ENCODE measurements around the gene ALOX15. TPM values are rescaled to one million over a fixed set of nuclear protein-coding genes. Genes with fewer than 3 reads are reported as not detected.

ALOX15 gene
- total RNA-seq, 4 donors from 2014 or later, result not detected

DNA sequence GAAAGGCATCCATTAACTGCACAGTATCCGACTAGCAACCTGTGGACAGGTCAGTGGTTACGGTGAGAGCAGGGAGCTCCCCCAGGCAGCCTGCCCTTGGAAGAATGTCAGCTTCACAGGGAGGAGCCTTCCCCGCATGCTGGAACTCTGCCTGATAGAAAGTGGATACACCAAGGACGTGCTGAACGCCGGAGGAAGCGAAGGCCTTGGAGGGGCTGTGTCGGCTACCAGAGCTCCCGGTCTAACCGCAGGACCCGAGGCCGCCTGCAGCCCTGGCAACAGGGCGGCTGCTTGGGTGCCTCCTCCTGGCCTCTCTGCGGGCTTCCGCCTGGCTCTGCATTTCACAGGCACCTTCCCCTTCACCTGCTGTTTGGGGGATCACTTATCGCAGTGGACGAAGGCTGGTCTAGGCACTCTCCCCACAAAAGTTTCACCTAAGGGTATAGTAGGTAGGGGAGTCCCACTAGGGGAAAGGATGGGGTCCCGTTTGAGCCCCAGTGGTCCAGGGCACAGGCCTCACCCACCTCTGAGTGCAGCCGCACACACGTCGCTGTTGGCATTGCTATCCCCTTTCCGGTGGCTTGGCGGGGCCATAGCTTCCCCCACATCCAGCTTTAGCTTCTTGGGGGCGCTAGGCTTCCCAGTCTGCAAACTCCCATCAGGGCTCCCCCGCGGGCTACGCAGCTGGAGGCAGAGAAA lies 32.7 kb upstream of the ALOX15 start:
- intact Hi-C loops (cut with DNase I), result no loop called here

DNA sequence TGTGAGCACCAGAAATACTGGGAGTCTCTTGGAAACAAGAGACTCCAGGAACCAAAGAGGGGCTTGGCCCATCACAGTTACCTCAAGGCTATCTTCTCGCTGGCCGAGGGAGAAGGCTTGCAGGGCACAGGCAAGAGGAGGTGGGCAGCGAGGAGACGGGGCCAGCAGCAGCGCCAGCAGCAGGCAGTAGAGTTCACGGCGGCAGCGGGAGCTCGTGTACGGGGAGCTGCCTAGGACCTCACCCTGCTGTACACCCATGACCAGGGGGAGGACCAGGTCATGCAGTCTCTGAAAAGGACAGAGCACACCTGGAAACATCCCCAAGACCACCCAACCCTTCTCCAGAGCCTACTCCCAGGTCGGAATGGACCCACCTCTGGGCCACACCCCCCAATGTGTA lies 31.7 kb upstream of the ALOX15 start:
- Histone ChIP-seq H3K27me3 (no peaks in the 10 kb centered on the region), H3K4me3 (no peak overlapping the region), H3K27ac (replicated peaks in 1 of 4) (no peak overlapping the region), H3K9me3 (no peaks in the 10 kb centered on the region), H3K36me3 (peaks cover 39 to 83% (median 74%) of the 10 kb centered on the region in 4 donors), H3K4me1 (peaks cover 0 to 7% (median 3%) of the 10 kb centered on the region in 4 donors)
- 87% methylated on average over 11 of the region's 11 CpGs for WGBS
- no peak for DNase-seq (ENCODE audit: extremely low spot score)
- TF ChIP-seq POLR2AphosphoS5 (IDR thresholded peaks at IDR 0.05), result no peak
- intact Hi-C loops (cut with DNase I), result no loop called here

More for the DNA sequence above, 32.7 kb upstream of the ALOX15 start:
- Histone ChIP-seq H3K4me3 (no peak overlapping the region), H3K27ac (replicated peaks in 1 of 4) (no peak overlapping the region), H3K4me1 (peaks cover 0 to 7% (median 3%) of the 10 kb centered on the region in 4 donors), H3K27me3 (no peaks in the 10 kb centered on the region), H3K9me3 (no peaks in the 10 kb centered on the region), H3K36me3 (peaks cover 39 to 92% (median 83%) of the 10 kb centered on the region in 4 donors)
- WGBS, result 87% methylated on average over 25 of the region's 27 CpGs
- DNase-seq (ENCODE audit: extremely low spot score), result no peak
- TF ChIP-seq EP300 (IDR thresholded peaks at IDR 0.05) (no peak), POLR2A (IDR thresholded peaks at IDR 0.05; ENCODE audit: low read depth) (no peak), POLR2AphosphoS5 (IDR thresholded peaks at IDR 0.05) (no peak)
- TF ChIP-seq, protein P1, sequence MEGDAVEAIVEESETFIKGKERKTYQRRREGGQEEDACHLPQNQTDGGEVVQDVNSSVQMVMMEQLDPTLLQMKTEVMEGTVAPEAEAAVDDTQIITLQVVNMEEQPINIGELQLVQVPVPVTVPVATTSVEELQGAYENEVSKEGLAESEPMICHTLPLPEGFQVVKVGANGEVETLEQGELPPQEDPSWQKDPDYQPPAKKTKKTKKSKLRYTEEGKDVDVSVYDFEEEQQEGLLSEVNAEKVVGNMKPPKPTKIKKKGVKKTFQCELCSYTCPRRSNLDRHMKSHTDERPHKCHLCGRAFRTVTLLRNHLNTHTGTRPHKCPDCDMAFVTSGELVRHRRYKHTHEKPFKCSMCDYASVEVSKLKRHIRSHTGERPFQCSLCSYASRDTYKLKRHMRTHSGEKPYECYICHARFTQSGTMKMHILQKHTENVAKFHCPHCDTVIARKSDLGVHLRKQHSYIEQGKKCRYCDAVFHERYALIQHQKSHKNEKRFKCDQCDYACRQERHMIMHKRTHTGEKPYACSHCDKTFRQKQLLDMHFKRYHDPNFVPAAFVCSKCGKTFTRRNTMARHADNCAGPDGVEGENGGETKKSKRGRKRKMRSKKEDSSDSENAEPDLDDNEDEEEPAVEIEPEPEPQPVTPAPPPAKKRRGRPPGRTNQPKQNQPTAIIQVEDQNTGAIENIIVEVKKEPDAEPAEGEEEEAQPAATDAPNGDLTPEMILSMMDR (IDR thresholded peaks at IDR 0.05), result no peak

DNA sequence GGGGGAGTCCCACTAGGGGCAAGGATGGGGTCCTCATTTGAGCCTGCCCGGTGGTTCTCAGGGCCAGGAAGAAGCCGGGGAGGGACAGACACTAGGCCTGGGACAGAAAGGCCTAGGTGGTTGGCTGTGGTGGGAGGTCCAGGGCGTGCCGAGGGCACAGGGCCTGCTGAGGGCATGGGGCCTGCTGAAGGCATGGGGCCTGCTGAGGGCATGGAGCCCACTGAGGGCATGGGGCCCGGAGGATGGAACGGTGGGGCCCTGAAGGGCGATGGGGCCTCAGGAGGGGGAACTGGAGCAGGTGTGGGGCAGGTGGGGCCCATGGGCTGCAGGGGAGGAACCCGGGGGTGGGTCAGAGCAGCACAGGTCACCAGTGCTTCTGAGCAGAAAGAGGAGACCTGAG lies 31.3 kb upstream of the ALOX15 start:
- H3K4me3 ChIP-seq, result no peak overlapping the region
- H3K9me3 ChIP-seq, result no peaks in the 10 kb centered on the region
- peaks cover 0 to 6% (median 3%) of the 10 kb centered on the region in 4 donors for H3K4me1 ChIP-seq
- TF ChIP-seq EP300 (IDR thresholded peaks at IDR 0.05) (no peak), POLR2AphosphoS5 (IDR thresholded peaks at IDR 0.05) (no peak), POLR2A (IDR thresholded peaks at IDR 0.05; ENCODE audit: low read depth) (no peak)
- TF ChIP-seq, protein P1 (IDR thresholded peaks at IDR 0.05), result no peak
- no peaks in the 10 kb centered on the region for H3K27me3 ChIP-seq
- H3K36me3 ChIP-seq, result peaks cover 37 to 79% (median 70%) of the 10 kb centered on the region in 4 donors
- intact Hi-C loops (cut with DNase I), result no loop called here
- no peak for DNase-seq (ENCODE audit: extremely low spot score)
- no peak overlapping the region for H3K27ac ChIP-seq (replicated peaks in 1 of 4)
- WGBS, result 97% methylated on average over 8 of the region's 8 CpGs

DNA sequence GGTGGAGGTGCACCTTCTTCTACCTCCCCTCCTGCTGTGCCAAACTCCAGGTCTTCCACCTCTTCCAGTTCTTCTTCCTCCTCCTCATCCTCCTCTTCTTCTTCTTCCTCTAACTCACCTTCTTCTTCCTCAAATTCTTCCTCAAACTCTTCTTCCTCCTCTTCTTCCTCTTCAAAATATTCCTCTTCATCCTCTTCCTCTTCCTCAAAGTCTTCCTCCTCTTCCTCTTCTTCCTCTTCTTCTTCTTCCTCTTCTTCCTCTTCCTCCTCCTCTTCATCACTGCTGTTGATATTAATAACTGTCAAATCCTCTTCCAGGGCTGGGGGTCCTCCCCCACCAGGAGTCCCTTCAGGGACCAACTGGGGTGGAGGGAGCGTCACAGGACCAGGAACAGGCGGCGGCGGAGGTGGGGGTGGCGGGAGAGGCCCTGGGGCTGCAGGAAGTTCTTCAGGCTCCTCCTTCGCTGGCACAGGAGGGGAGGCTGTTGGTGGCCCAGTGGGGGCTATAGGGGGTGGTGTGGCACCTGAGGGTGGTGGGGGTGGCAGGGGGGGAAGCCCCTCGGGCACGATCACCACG lies 30.7 kb upstream of the ALOX15 start:
- intact Hi-C loops (cut with DNase I), result no loop called here
- WGBS, result 96% methylated on average over 5 of the region's 9 CpGs
- Histone ChIP-seq H3K4me1 (peaks cover 0 to under 1% (median 0%) of the 10 kb centered on the region in 4 donors), H3K4me3 (no peak overlapping the region), H3K27me3 (no peaks in the 10 kb centered on the region), H3K27ac (replicated peaks in 1 of 4) (no peak overlapping the region), H3K9me3 (no peaks in the 10 kb centered on the region), H3K36me3 (peaks cover 34 to 73% (median 66%) of the 10 kb centered on the region in 4 donors)
- DNase-seq (ENCODE audit: extremely low spot score), result no peak
- TF ChIP-seq EP300 (IDR thresholded peaks at IDR 0.05), result no peak
- TF ChIP-seq POLR2AphosphoS5 (IDR thresholded peaks at IDR 0.05), result no peak
- TF ChIP-seq, protein P1 (IDR thresholded peaks at IDR 0.05), result no peak
- no peak for TF ChIP-seq POLR2A (IDR thresholded peaks at IDR 0.05; ENCODE audit: low read depth)

DNA sequence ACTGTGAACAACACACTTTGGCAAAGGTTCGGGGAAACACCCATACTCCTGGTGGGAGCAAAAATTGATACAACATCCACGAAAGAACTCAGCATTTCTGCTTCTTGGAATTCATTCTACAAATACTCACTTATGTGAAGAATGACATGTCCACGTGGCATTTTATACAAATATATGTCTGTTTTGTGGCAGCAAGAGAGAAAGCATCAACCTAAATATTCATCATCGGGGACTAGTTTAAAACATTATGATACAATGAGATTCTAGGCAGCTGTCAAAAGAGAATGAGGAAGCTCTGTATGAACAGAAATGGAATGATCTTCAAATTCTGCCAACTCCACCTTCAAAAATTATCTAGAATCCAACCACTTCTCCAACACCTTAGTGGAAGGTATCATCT lies 25.7 kb upstream of the ALOX15 start:
- peaks cover 0 to 23% (median 16%) of the 10 kb centered on the region in 4 donors for H3K36me3 ChIP-seq
- H3K27ac ChIP-seq (replicated peaks in 1 of 4), result no peak overlapping the region
- H3K4me3 ChIP-seq, result no peak overlapping the region
- DNase-seq (ENCODE audit: extremely low spot score), result no peak
- H3K9me3 ChIP-seq, result no peaks in the 10 kb centered on the region
- no peaks in the 10 kb centered on the region for H3K4me1 ChIP-seq
- no peak for TF ChIP-seq POLR2AphosphoS5 (IDR thresholded peaks at IDR 0.05)
- no peak for TF ChIP-seq POLR2A (IDR thresholded peaks at IDR 0.05; ENCODE audit: low read depth)
- no peak for TF ChIP-seq EP300 (IDR thresholded peaks at IDR 0.05)
- TF ChIP-seq, protein P1 (IDR thresholded peaks at IDR 0.05), result no peak
- WGBS, result 70% methylated on average over 4 of the region's 4 CpGs
- intact Hi-C loops (cut with DNase I), result no loop called here
- H3K27me3 ChIP-seq, result no peaks in the 10 kb centered on the region

Measured in esophagus muscularis mucosa (tissue), 4 donors.